ENCODE results near the gene DIAPH3.

DIAPH3 gene

DNA sequence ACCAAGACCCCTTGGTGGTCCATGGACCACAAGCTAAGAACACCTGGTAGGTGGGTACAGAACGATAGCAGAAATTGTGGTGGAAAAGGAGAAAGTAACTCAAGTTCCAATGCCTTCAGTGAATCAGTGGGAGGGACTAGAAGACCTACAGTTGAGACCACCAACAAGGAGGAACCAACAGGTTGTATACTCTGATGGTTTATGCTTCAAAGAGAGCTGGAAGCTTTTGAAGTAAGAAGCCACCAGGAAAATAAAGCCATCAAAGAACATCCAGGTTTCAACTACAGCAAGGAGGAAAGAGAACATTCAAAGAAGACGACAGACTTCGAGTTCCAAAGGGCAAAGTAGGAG is 42.4 kb downstream of the DIAPH3 start:
- H2AK5ac ChIP-seq (ENCODE audit: low read depth, low read length): no peak overlapping the region
- no peaks in the 10 kb centered on the region for H3K4me1 ChIP-seq (ENCODE audit: control insufficient read depth in 2 of 2, insufficient read depth in 1 of 2, low read depth in 1 of 2, low read length in 2 of 2)

GRCh38 chr13:60120617-60121336 is 43.0 kb downstream of the DIAPH3 start:
- Histone ChIP-seq H2BK5ac (ENCODE audit: low read length) (no peak overlapping the region), H4K8ac (ENCODE audit: low read depth, low read length) (no peak overlapping the region), H3K18ac (ENCODE audit: low read length) (no peak overlapping the region), H2BK12ac (ENCODE audit: low read length) (no peak overlapping the region), H3K9me3 (replicated peaks in 1 of 2; ENCODE audit: control insufficient read depth in 2 of 2, insufficient read depth in 1 of 2, low read depth in 1 of 2, low read length in 2 of 2) (peaks cover 0 to 6% of the 10 kb centered on the region in 2 donors), H3K4me1 (ENCODE audit: control insufficient read depth in 2 of 2, insufficient read depth in 1 of 2, low read depth in 1 of 2, low read length in 2 of 2) (no peaks in the 10 kb centered on the region), H3K9ac (ENCODE audit: low read depth, low read length, poor library complexity) (no peak overlapping the region), H3K36me3 (replicated peaks in 1 of 2; ENCODE audit: control insufficient read depth in 2 of 2, insufficient read depth in 2 of 2, low read length in 2 of 2) (no peaks in the 10 kb centered on the region), H3K27ac (replicated peaks; ENCODE audit: low read length) (no peak overlapping the region), H3K14ac (ENCODE audit: low read length) (no peak overlapping the region), H2BK120ac (ENCODE audit: low read depth, low read length) (no peak overlapping the region), H4K91ac (ENCODE audit: low read depth, low read length, poor library complexity) (no peak overlapping the region), H3K79me1 (ENCODE audit: low read depth, low read length) (no peaks in the 10 kb centered on the region), H3K27me3 (ENCODE audit: control insufficient read depth in 3 of 3, insufficient read depth in 3 of 3, low read depth in 1 of 3, low read length in 3 of 3) (no peaks in the 10 kb centered on the region), H3K4me3 (ENCODE audit: low read length in 2 of 2) (no peak overlapping the region), H2AFZ (ENCODE audit: low read length) (no peak overlapping the region), H3K4ac (ENCODE audit: low read length) (no peak overlapping the region), H2AK5ac (ENCODE audit: low read depth, low read length) (no peak overlapping the region), H3K23ac (ENCODE audit: low read depth, low read length, poor library complexity) (no peak overlapping the region), H3K4me2 (ENCODE audit: insufficient read depth, low read length, poor library complexity, severe bottlenecking) (no peak overlapping the region), H2BK15ac (ENCODE audit: low read length) (no peak overlapping the region)
- no CpG with 5 or more reads among the region's 6 CpGs for WGBS, 2 donors (ENCODE audit: extremely low coverage in 2 of 2, insufficient read length in 2 of 2, insufficient replicate concordance in 1 of 2)
- DNase-seq (ENCODE audit: low spot score): no peak

More for the DNA sequence above, 42.4 kb downstream of the DIAPH3 start:
- Histone ChIP-seq H3K27me3 (ENCODE audit: control insufficient read depth in 3 of 3, insufficient read depth in 3 of 3, low read depth in 1 of 3, low read length in 3 of 3) (no peaks in the 10 kb centered on the region), H3K79me1 (ENCODE audit: low read depth, low read length) (no peaks in the 10 kb centered on the region), H2BK12ac (ENCODE audit: low read length) (no peak overlapping the region), H3K27ac (replicated peaks; ENCODE audit: low read length) (no peak overlapping the region), H4K91ac (ENCODE audit: low read depth, low read length, poor library complexity) (no peak overlapping the region), H2BK15ac (ENCODE audit: low read length) (no peak overlapping the region), H4K8ac (ENCODE audit: low read depth, low read length) (no peak overlapping the region), H3K36me3 (replicated peaks in 1 of 2; ENCODE audit: control insufficient read depth in 2 of 2, insufficient read depth in 2 of 2, low read length in 2 of 2) (no peaks in the 10 kb centered on the region), H2AFZ (ENCODE audit: low read length) (no peak overlapping the region), H3K4ac (ENCODE audit: low read length) (no peak overlapping the region), H3K4me2 (ENCODE audit: insufficient read depth, low read length, poor library complexity, severe bottlenecking) (no peak overlapping the region), H3K18ac (ENCODE audit: low read length) (no peak overlapping the region), H3K23ac (ENCODE audit: low read depth, low read length, poor library complexity) (no peak overlapping the region), H3K9me3 (replicated peaks in 1 of 2; ENCODE audit: control insufficient read depth in 2 of 2, insufficient read depth in 1 of 2, low read depth in 1 of 2, low read length in 2 of 2) (peaks cover 0 to 8% of the 10 kb centered on the region in 2 donors), H3K14ac (ENCODE audit: low read length) (no peak overlapping the region), H3K9ac (ENCODE audit: low read depth, low read length, poor library complexity) (no peak overlapping the region), H2BK5ac (ENCODE audit: low read length) (no peak overlapping the region), H3K4me3 (ENCODE audit: low read length in 2 of 2) (no peak overlapping the region), H2BK120ac (ENCODE audit: low read depth, low read length) (no peak overlapping the region)
- no peak for DNase-seq (ENCODE audit: low spot score)
- WGBS, 2 donors (ENCODE audit: extremely low coverage in 2 of 2, insufficient read length in 2 of 2, insufficient replicate concordance in 1 of 2): no CpG with 5 or more reads among the region's 3 CpGs

DNA sequence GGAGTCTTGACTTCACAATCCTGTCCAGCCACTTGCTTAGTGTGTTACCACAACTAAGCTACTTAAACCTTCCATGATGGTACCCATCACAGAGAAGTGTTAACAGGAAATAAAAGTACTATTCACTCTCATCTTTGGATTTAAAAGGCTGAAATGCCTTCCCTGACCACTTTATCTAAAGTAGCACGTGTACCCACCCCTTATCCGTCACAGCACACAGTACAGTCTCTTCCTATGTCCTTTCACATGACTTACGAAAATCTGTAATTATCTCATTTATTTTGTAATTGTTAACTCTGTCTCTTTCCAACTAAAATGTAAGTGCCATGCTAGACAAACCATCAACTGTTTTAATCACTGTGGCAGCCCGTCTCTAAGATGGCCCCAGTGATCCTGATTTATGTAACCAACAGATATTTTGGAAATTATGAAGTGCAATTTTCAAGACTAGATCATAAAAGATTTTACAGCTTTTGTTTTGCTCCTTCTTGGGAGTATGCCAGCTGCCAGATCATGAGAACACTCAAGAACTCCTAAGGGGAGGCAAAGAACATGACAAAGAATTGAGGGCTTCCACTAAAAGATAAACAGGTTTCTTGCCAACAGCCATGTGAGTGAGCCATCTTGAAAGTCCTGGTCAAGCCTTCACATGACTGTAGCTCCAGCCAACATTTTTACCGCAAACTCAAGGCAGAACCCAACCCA is 44.9 kb downstream of the DIAPH3 start:
- Histone ChIP-seq H4K8ac (ENCODE audit: low read depth, low read length) (no peak overlapping the region), H3K4me3 (ENCODE audit: low read length in 2 of 2) (no peak overlapping the region), H4K91ac (ENCODE audit: low read depth, low read length, poor library complexity) (no peak overlapping the region), H3K14ac (ENCODE audit: low read length) (no peak overlapping the region), H2BK120ac (ENCODE audit: low read depth, low read length) (no peak overlapping the region), H3K27me3 (ENCODE audit: control insufficient read depth in 3 of 3, insufficient read depth in 3 of 3, low read depth in 1 of 3, low read length in 3 of 3) (no peaks in the 10 kb centered on the region), H2BK15ac (ENCODE audit: low read length) (no peak overlapping the region), H3K79me1 (ENCODE audit: low read depth, low read length) (no peaks in the 10 kb centered on the region), H2AK5ac (ENCODE audit: low read depth, low read length) (no peak overlapping the region), H3K18ac (ENCODE audit: low read length) (no peak overlapping the region), H2BK5ac (ENCODE audit: low read length) (no peak overlapping the region), H2BK12ac (ENCODE audit: low read length) (no peak overlapping the region), H2AFZ (ENCODE audit: low read length) (no peak overlapping the region), H3K9ac (ENCODE audit: low read depth, low read length, poor library complexity) (no peak overlapping the region), H3K9me3 (replicated peaks in 1 of 2; ENCODE audit: control insufficient read depth in 2 of 2, insufficient read depth in 1 of 2, low read depth in 1 of 2, low read length in 2 of 2) (peaks cover 0 to 21% of the 10 kb centered on the region in 2 donors), H3K4me2 (ENCODE audit: insufficient read depth, low read length, poor library complexity, severe bottlenecking) (no peak overlapping the region), H3K4ac (ENCODE audit: low read length) (no peak overlapping the region), H3K27ac (replicated peaks; ENCODE audit: low read length) (no peak overlapping the region), H3K36me3 (replicated peaks in 1 of 2; ENCODE audit: control insufficient read depth in 2 of 2, insufficient read depth in 2 of 2, low read length in 2 of 2) (peaks cover 0 to 4% of the 10 kb centered on the region in 2 donors), H3K4me1 (ENCODE audit: control insufficient read depth in 2 of 2, insufficient read depth in 1 of 2, low read depth in 1 of 2, low read length in 2 of 2) (no peaks in the 10 kb centered on the region), H3K23ac (ENCODE audit: low read depth, low read length, poor library complexity) (no peak overlapping the region)
- no peak for DNase-seq (ENCODE audit: low spot score)
- WGBS, 2 donors (ENCODE audit: extremely low coverage in 2 of 2, insufficient read length in 2 of 2, insufficient replicate concordance in 1 of 2): no CpG with 5 or more reads among the region's 5 CpGs

DNA sequence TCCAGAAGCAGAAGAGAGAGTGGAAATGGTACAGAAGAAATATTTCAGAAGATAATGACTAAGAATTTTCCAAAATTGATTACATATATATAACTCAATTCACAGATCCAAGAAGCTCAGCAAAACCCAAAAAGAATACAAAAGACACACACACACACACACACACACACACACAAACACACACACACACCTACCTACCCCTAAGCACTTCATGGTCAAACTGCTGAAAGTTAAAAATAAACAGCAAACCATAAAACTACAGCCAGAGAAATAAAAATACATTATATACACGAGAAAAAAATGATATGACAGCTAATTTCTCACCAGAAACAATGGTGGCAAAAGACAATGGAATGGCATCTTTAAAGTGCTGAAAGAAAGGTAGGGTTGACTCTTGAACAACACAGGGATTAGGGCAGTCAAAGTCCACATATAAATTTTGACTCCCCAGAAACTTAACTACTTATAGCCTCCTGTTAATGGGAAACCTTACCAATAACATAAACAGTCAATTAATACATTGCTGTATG is 49.2 kb downstream of the DIAPH3 start:
- WGBS, 2 donors (ENCODE audit: extremely low coverage in 2 of 2, insufficient read length in 2 of 2, insufficient replicate concordance in 1 of 2): no CpG with 5 or more reads among the region's 1 CpG
- Histone ChIP-seq H2AK5ac (ENCODE audit: low read depth, low read length) (no peak overlapping the region), H2BK15ac (ENCODE audit: low read length) (no peak overlapping the region), H3K23ac (ENCODE audit: low read depth, low read length, poor library complexity) (no peak overlapping the region), H3K4me1 (ENCODE audit: control insufficient read depth in 2 of 2, insufficient read depth in 1 of 2, low read depth in 1 of 2, low read length in 2 of 2) (no peaks in the 10 kb centered on the region), H3K36me3 (replicated peaks in 1 of 2; ENCODE audit: control insufficient read depth in 2 of 2, insufficient read depth in 2 of 2, low read length in 2 of 2) (peaks cover 5 to 33% of the 10 kb centered on the region in 2 donors), H2BK5ac (ENCODE audit: low read length) (no peak overlapping the region), H3K9me3 (replicated peaks in 1 of 2; ENCODE audit: control insufficient read depth in 2 of 2, insufficient read depth in 1 of 2, low read depth in 1 of 2, low read length in 2 of 2) (peaks cover 0 to 20% of the 10 kb centered on the region in 2 donors), H3K14ac (ENCODE audit: low read length) (no peak overlapping the region), H3K18ac (ENCODE audit: low read length) (no peak overlapping the region), H2AFZ (ENCODE audit: low read length) (no peak overlapping the region), H4K8ac (ENCODE audit: low read depth, low read length) (no peak overlapping the region), H3K4me3 (ENCODE audit: low read length in 2 of 2) (no peak overlapping the region), H2BK12ac (ENCODE audit: low read length) (no peak overlapping the region), H2BK120ac (ENCODE audit: low read depth, low read length) (no peak overlapping the region), H3K4ac (ENCODE audit: low read length) (no peak overlapping the region), H3K4me2 (ENCODE audit: insufficient read depth, low read length, poor library complexity, severe bottlenecking) (no peak overlapping the region), H4K91ac (ENCODE audit: low read depth, low read length, poor library complexity) (no peak overlapping the region), H3K79me1 (ENCODE audit: low read depth, low read length) (no peaks in the 10 kb centered on the region), H3K9ac (ENCODE audit: low read depth, low read length, poor library complexity) (no peak overlapping the region), H3K27ac (replicated peaks; ENCODE audit: low read length) (no peak overlapping the region), H3K27me3 (ENCODE audit: control insufficient read depth in 3 of 3, insufficient read depth in 3 of 3, low read depth in 1 of 3, low read length in 3 of 3) (no peaks in the 10 kb centered on the region)
- no peak for DNase-seq (ENCODE audit: low spot score)
